HG03469 (cell line): ENCODE results near the gene OR4D6.

Source experiments
- ATAC-seq: cut with Tn5 transposase; IDR thresholded peaks from one replicate; pipeline ENCODE4 v1.9.1; 2021; ENCODE audit warnings: mild to moderate bottlenecking, moderate library complexity, moderate number of reproducible peaks; ENCODE audit not compliant: unreplicated experiment

Gene OR4D6

DNA sequence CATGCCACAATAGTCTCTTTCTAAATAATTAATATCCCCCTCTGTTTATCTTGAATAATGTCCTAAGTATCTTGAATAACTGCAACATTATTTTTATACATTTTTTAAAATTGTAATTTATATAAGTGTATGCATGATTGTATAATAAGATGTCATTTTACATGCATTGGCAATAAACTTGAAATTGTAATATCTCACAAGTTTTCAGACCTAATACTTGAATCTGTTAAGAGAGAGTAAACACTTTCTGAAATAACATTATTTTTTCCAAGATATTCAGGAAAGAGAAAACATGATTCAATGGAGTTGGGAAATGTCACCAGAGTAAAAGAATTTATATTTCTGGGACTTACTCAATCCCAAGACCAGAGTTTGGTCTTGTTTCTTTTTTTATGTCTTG lies 46.5 kb downstream of the OR4D6 start, which contains the start of gene OR4D11:
TSS of gene OR4D11 (plus strand) at position 301 of the 400 bp plus-strand sequence. CDS start at position 301, 0 bp downstream.
- no peak for ATAC-seq
